Kidney capillary endothelial cell (primary cell): ENCODE results near the gene TEAD4.

Experiments used
- DNase-seq: peaks from one replicate; pipeline ENCODE4 v3.0.0-alpha.2; 2018; ENCODE audit warnings: low spot score

Gene TEAD4

GRCh38 chr12:2959192-2959504, at the start of gene TEAD4:
TSS of gene TEAD4 (plus strand) at chr12:2959397.
- DNase-seq = no peak

GRCh38 chr12:2912216-2912575, 47.0 kb upstream of the TEAD4 start:
- DNase-seq = no peak

- DNase-seq = peak; percentile 28
Observed at GRCh38 chr12:2919249-2919648, 39.9 kb upstream of the TEAD4 start.

GRCh38 chr12:2922329-2922728, 36.9 kb upstream of the TEAD4 start:
- DNase-seq = no peak

GRCh38 chr12:2923057-2923456, 36.1 kb upstream of the TEAD4 start:
- no peak for DNase-seq

GRCh38 chr12:2924019-2924418, 35.2 kb upstream of the TEAD4 start:
- DNase-seq = no peak

GRCh38 chr12:2925322-2925995, 33.7 kb upstream of the TEAD4 start:
- peak; percentile 27 for DNase-seq

GRCh38 chr12:2930865-2931264, 28.3 kb upstream of the TEAD4 start:
- peak; percentile 49 for DNase-seq

GRCh38 chr12:2933586-2933985, 25.6 kb upstream of the TEAD4 start:
- DNase-seq = no peak

GRCh38 chr12:2934371-2934770, 24.8 kb upstream of the TEAD4 start:
- no peak for DNase-seq

- no peak for DNase-seq
Observed at GRCh38 chr12:2936301-2936700, 22.9 kb upstream of the TEAD4 start.

GRCh38 chr12:2937500-2937899, 21.7 kb upstream of the TEAD4 start:
- no peak for DNase-seq

GRCh38 chr12:2939191-2939590, 20.0 kb upstream of the TEAD4 start:
- no peak for DNase-seq

- no peak for DNase-seq
Observed at GRCh38 chr12:2940564-2940963, 18.6 kb upstream of the TEAD4 start.

GRCh38 chr12:2941524-2941923, 17.7 kb upstream of the TEAD4 start:
- no peak for DNase-seq

- DNase-seq = no peak
Observed at GRCh38 chr12:2944401-2945047, 14.7 kb upstream of the TEAD4 start.

- no peak for DNase-seq
Observed at GRCh38 chr12:2949411-2949810, 9.8 kb upstream of the TEAD4 start.

- no peak for DNase-seq
Observed at GRCh38 chr12:2955888-2956287, 3.3 kb upstream of the TEAD4 start.

- no peak for DNase-seq
Observed at GRCh38 chr12:2957816-2958431, 1.3 kb upstream of the TEAD4 start.

GRCh38 chr12:2958432-2959191, 585 bp upstream of the TEAD4 start:
- peak; percentile 70 for DNase-seq

- peak; percentile 60 for DNase-seq
Observed at GRCh38 chr12:2959505-2960389, 550 bp downstream of the TEAD4 start.

GRCh38 chr12:2960390-2960956, 1.3 kb downstream of the TEAD4 start:
- peak; percentile 25 for DNase-seq
